Duodenal mucosa (tissue), 2 donors: ENCODE data around the gene MACROD2.

Experiments used
- H3K27ac ChIP-seq: one replicate; pipeline ENCODE4 v1.7.0; 2013; ENCODE audit warnings: low read depth, low read length
- H3K27me3 ChIP-seq, 2 donors: one replicate each; pipeline ENCODE4 v1.7.0; 2013; ENCODE audit warnings: low read length in 2 of 2, control low read depth in 1 of 2; ENCODE audit not compliant: insufficient read depth in 2 of 2, control insufficient read depth in 1 of 2
- H3K36me3 ChIP-seq, 2 donors: one replicate each; pipeline ENCODE4 v1.7.0; 2013; ENCODE audit warnings: low read length in 2 of 2, control low read depth in 1 of 2; ENCODE audit not compliant: insufficient read depth in 2 of 2, control insufficient read depth in 1 of 2
- H3K4me1 ChIP-seq, 2 donors: one replicate each; pipeline ENCODE4 v1.7.0; 2013; ENCODE audit warnings: low read length in 2 of 2, control low read depth in 1 of 2; ENCODE audit not compliant: insufficient read depth in 2 of 2, control insufficient read depth in 1 of 2
- H3K4me3 ChIP-seq, 2 donors: one replicate each; pipeline ENCODE4 v1.7.0; 2013; ENCODE audit warnings: low read length in 2 of 2, low read depth in 1 of 2
- H3K9ac ChIP-seq, 2 donors: one replicate each; pipeline ENCODE4 v1.7.0; 2013; ENCODE audit warnings: low read length in 2 of 2, low read depth in 1 of 2
- H3K9me3 ChIP-seq, 2 donors: one replicate each; pipeline ENCODE4 v1.7.0; 2013; ENCODE audit warnings: low read length in 2 of 2, control low read depth in 1 of 2; ENCODE audit not compliant: control insufficient read depth in 1 of 2

Gene MACROD2

DNA sequence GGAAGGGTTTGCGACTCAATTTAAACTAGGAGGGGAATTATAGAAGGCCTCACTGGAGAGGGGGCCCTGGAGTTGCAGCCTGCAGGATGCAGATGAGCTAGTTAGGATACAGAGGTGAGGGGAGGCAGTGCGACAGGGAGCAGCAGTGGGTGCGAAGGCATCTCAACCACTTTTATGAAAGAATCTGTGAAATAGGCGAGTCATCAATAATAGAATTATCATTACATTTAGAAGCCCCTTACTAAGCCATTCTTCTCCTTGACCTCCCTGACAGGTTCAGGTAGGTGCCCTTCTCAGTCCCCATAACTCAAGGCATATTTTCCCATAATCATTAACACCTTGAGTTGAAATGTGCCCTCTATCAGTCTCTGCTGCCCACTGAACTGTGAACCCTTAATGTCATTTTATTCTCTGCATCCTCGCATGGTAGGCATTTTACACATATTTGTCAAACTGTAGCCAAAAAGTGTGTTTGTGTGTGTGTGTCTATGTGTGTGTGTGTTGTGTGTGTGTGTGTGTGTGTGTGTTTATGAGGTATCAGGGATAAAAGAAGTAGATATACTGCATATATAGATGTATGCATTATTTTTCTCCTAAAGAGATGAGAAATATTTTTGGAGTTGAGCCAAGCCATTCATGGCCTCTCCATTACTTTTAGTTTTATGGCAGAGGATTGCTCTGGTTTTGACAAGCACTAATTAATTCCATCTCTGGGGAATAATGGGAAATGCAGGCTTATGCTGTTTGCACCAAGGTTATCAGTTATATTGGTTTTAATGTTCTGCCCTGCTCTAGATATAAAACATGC, 1679.1 kb downstream of the MACROD2 start:
- Histone ChIP-seq H3K4me1 (no peaks in the 10 kb centered on the region), H3K27ac (no peak overlapping the region), H3K27me3 (no peaks in the 10 kb centered on the region), H3K36me3 (no peaks in the 10 kb centered on the region), H3K9me3 (no peaks in the 10 kb centered on the region), H3K9ac (no peak overlapping the region), H3K4me3 (no peak overlapping the region)

GRCh38 chr20:15675061-15675514, 1679.8 kb downstream of the MACROD2 start:
- Histone ChIP-seq H3K4me3 (no peak overlapping the region), H3K9ac (no peak overlapping the region), H3K9me3 (no peaks in the 10 kb centered on the region), H3K27ac (no peak overlapping the region), H3K27me3 (no peaks in the 10 kb centered on the region), H3K4me1 (no peaks in the 10 kb centered on the region), H3K36me3 (no peaks in the 10 kb centered on the region)

DNA sequence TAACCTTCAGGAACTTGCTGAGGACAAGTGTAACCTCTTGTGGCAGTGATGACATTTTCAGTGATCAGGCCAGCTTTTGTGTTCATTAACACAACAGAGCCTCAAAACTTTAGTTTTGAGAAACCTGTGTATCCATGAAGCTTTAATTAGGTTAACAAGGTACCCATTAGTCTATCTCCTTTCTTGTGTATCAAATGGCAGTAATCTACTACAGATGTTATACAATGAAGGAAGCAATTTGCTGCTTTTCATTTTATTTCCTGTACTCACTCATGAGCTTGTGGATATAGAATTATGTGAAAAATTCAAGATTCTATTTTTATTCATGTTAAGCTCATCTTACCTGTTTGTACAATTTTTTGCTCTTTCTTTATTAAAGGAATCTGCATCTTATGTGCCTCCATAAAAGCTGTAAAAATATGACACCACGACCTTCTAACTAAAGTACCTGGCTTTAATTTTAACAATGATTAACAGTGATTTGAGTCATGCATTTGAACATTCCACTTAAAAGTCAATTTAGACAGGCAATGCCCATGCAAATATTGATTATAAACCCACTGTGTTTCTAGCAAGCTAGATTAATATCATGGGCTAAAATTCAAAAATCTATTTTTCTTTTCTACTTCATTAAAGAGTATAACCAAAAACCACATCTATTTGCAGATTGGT, 1680.6 kb downstream of the MACROD2 start:
- Histone ChIP-seq H3K27me3 (no peaks in the 10 kb centered on the region), H3K9ac (no peak overlapping the region), H3K4me3 (no peak overlapping the region), H3K36me3 (no peaks in the 10 kb centered on the region), H3K27ac (no peak overlapping the region), H3K9me3 (no peaks in the 10 kb centered on the region), H3K4me1 (no peaks in the 10 kb centered on the region)

DNA sequence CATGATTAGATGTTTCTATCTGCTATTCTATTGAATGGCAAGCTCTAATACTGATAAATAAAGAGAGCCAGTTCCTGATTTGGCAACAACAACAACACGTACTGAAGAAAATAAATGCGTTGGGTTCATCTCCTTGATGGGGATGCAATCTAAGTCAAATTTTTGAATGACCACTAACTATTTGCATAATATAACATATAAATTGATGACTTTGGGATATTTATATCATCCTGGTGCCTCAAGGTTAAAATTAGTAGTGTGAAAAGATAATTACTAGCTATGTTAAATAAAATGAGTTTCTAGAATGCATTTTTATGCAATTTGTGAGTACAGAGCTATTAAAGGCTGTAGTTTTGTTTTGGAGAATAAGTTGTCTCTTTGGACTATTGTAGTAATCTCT, 1681.5 kb downstream of the MACROD2 start:
- Histone ChIP-seq H3K36me3 (no peaks in the 10 kb centered on the region), H3K9ac (no peak overlapping the region), H3K9me3 (no peaks in the 10 kb centered on the region), H3K27me3 (no peaks in the 10 kb centered on the region), H3K4me3 (no peak overlapping the region), H3K4me1 (no peaks in the 10 kb centered on the region), H3K27ac (no peak overlapping the region)

DNA sequence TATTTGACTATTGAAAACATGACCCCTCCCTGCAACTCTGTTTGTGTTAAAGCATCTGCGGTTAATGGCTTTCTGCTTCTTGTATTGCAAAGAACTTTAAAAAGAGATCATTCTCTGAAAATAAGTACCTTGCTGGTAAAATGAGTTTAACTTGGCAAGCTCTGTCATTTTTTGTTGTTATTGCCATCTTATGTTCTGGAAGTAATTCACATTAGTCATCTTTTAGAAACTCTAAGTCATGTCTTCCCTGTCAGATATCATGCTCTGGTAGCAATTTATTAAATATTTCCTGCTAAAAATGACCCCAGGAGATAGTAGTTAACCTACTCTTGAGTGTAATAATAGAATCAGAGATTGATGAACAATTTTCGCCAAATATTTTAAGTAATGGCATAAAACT, 1687.4 kb downstream of the MACROD2 start:
- no peaks in the 10 kb centered on the region for H3K36me3 ChIP-seq
- H3K4me3 ChIP-seq: no peak overlapping the region
- H3K27me3 ChIP-seq: no peaks in the 10 kb centered on the region
- no peaks in the 10 kb centered on the region for H3K9me3 ChIP-seq
- no peak overlapping the region for H3K27ac ChIP-seq
- H3K4me1 ChIP-seq: no peaks in the 10 kb centered on the region
- H3K9ac ChIP-seq: no peak overlapping the region

DNA sequence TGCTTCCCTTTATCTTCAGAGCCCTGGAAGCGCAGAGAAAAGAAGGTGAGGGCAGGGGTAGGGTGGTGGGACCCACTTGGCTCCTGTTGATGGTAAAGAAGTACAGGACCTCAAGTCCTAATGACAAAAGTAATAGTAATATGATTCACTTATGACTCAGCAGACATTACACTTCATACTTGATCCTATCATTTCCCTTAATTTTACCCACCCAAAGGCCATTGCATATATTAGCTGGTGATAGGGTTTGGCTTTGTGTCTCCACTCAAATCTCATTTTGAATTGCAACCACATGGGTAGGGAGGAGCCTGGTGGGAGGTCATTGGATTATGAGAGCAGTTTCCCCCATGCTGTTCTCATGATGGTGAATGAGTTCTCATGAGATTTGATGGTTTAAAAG, 1697.3 kb downstream of the MACROD2 start:
- H3K9ac ChIP-seq: no peak overlapping the region
- H3K27ac ChIP-seq: no peak overlapping the region
- no peaks in the 10 kb centered on the region for H3K36me3 ChIP-seq
- H3K4me1 ChIP-seq: no peaks in the 10 kb centered on the region
- H3K4me3 ChIP-seq: no peak overlapping the region
- no peaks in the 10 kb centered on the region for H3K9me3 ChIP-seq
- no peaks in the 10 kb centered on the region for H3K27me3 ChIP-seq

DNA sequence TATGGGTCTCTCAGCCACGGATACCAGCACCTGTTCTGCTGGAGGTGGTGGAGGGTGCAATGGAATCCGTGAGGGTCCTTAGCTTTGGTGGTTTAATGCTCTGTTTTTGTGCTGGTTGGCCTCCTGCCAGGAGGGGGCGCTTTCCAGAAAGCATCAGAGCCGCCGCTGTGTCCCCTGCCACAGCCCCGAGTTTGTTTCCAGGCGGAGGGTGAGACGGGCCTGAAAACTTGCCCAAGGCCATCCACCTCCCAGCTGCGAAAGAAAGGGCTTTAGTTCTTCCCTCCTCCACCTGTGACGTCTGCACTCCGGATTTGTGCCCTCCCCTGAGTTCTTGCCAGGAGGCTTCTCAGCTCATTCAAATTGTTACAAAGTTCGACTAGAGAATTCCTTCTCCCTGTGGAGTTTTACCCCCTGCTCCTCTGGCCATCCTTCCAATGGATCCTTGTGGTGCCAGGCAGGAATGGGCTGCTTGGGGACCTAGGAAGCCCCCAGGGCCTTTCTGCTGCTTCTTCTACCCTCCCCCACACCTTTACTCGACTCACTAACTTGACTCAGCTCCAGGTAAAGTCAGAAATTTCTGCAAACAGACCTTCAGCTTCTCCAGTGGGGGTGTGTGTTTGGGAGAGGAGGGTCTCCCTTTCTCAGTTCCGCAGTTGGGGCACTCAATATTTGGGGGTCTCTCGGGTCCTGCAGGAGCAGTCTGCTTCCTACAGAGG, 1704.3 kb downstream of the MACROD2 start:
- Histone ChIP-seq H3K27ac (no peak overlapping the region), H3K9me3 (no peaks in the 10 kb centered on the region), H3K4me3 (no peak overlapping the region), H3K9ac (no peak overlapping the region), H3K36me3 (no peaks in the 10 kb centered on the region), H3K27me3 (no peaks in the 10 kb centered on the region), H3K4me1 (no peaks in the 10 kb centered on the region)

DNA sequence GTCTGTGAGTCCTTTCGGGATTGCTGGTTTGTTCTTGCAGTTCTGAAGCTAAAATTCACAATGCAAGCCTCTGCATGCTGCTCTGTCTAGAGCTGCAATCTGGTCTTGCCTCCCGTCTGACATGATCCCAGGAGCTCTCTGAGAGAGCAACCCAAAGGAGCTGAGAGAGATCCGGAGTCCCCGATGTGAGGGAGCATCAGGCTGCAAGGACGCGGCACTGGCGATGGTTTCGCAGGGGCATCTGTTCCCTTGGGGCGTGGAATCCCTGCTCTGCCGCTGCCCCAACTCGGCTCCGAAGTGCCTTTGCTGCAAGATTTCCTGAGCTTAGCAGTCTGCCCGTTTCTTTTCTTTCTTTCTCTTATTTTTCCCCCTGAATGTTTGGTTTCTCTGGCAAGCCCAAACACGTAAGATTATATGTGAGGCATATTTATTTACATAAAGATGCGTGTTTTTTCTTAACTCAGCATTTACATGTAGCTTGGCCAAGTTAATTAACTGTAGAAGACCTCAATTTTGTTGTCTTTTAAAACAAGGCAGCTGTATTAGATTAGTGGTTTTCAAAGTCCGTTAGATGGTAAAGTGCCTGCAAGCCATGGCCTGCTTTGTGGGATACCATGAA, 1704.9 kb downstream of the MACROD2 start:
- H3K9me3 ChIP-seq: no peaks in the 10 kb centered on the region
- H3K9ac ChIP-seq: no peak overlapping the region
- no peaks in the 10 kb centered on the region for H3K27me3 ChIP-seq
- no peak overlapping the region for H3K27ac ChIP-seq
- H3K4me3 ChIP-seq: no peak overlapping the region
- H3K4me1 ChIP-seq: no peaks in the 10 kb centered on the region
- no peaks in the 10 kb centered on the region for H3K36me3 ChIP-seq

GRCh38 chr20:15702161-15702560, 1706.8 kb downstream of the MACROD2 start:
- Histone ChIP-seq H3K27me3 (no peaks in the 10 kb centered on the region), H3K36me3 (no peaks in the 10 kb centered on the region), H3K9ac (no peak overlapping the region), H3K4me3 (no peak overlapping the region), H3K9me3 (no peaks in the 10 kb centered on the region), H3K27ac (no peak overlapping the region), H3K4me1 (no peaks in the 10 kb centered on the region)
